GM19455 (cell line): ENCODE measurements around the gene TPM4.

ENCODE experiments used
- ATAC-seq: cut with Tn5 transposase; IDR thresholded peaks from one replicate; pipeline ENCODE4 v1.9.1; 2021; ENCODE audit not compliant: unreplicated experiment

TPM4 gene

GRCh38 chr19:16121967-16122366 lies 45.7 kb downstream of the TPM4 start:
- ATAC-seq, result no peak

GRCh38 chr19:16124953-16125352 lies 48.7 kb downstream of the TPM4 start:
- no peak for ATAC-seq

GRCh38 chr19:16125737-16126495 lies 49.6 kb downstream of the TPM4 start:
- no peak for ATAC-seq

- ATAC-seq, result no peak
Observed at GRCh38 chr19:16127080-16127479, 50.8 kb downstream of the TPM4 start.

GRCh38 chr19:16127776-16128371 lies 51.6 kb downstream of the TPM4 start:
- no peak for ATAC-seq

- no peak for ATAC-seq
Observed at GRCh38 chr19:16131648-16132047, 55.4 kb downstream of the TPM4 start.

GRCh38 chr19:16133818-16134217 lies 57.5 kb downstream of the TPM4 start:
- ATAC-seq, result no peak

GRCh38 chr19:16134510-16134909 lies 58.2 kb downstream of the TPM4 start:
- ATAC-seq, result no peak

GRCh38 chr19:16135430-16136127 lies 59.3 kb downstream of the TPM4 start:
- no peak for ATAC-seq

GRCh38 chr19:16136185-16136999 lies 60.1 kb downstream of the TPM4 start:
- ATAC-seq, result no peak

- ATAC-seq, result no peak
Observed at GRCh38 chr19:16139752-16140151, 63.5 kb downstream of the TPM4 start.

- ATAC-seq, result no peak
Observed at GRCh38 chr19:16141043-16141442, 64.7 kb downstream of the TPM4 start.

GRCh38 chr19:16142032-16142580 lies 65.8 kb downstream of the TPM4 start:
- ATAC-seq, result no peak

- peak; percentile 51 for ATAC-seq
Observed at GRCh38 chr19:16143399-16144215, 67.3 kb downstream of the TPM4 start, which contains the start of gene HSH2D. Gene HSH2D, plus strand, starts transcription at chr19:16143685. Its CDS starts 5,066 bp downstream, at chr19:16148751.

- no peak for ATAC-seq
Observed at GRCh38 chr19:16144216-16144581, 67.9 kb downstream of the TPM4 start.

- no peak for ATAC-seq
Observed at GRCh38 chr19:16146112-16146511, 69.8 kb downstream of the TPM4 start.

GRCh38 chr19:16148443-16149229 lies 72.3 kb downstream of the TPM4 start:
- no peak for ATAC-seq
